ENCODE results near the gene ROBO1.

The ROBO1 gene

DNA sequence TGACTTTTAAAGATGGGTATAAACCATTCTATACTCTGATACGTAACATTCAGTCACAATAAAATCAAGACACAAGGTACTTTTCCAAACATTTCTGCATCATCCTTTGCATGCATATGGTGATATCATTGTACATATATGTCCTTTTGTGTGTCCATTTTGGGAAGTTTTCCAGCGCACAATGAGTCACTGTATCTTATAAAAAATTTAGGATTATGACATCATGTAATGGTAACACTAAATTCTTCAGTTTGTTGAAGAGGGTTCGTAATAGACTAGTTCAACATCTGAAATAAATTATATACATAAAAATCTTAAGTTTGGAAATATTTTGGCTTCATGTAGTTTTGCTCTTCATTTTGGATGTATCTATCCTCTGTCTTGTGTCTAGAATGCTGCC, 480.9 kb downstream of the ROBO1 start:
- no peaks in the 10 kb centered on the region for H3K27me3 ChIP-seq (ENCODE audit: insufficient read depth, low read length, poor library complexity)
- no peak overlapping the region for H3K9ac ChIP-seq (ENCODE audit: low read depth, low read length)
- H3K4me2 ChIP-seq (ENCODE audit: insufficient read depth, low read length) = no peak overlapping the region
- ATAC-seq (ENCODE audit: insufficient read depth, low read depth) (no peak), DNase-seq (no peak)
- no peak overlapping the region for H2AFZ ChIP-seq (ENCODE audit: low read depth, low read length)
- no peaks in the 10 kb centered on the region for H3K79me2 ChIP-seq (ENCODE audit: insufficient read depth, low read length)
- no peaks in the 10 kb centered on the region for H3K4me1 ChIP-seq (ENCODE audit: insufficient read depth, low read length)
- no peaks in the 10 kb centered on the region for H3K36me3 ChIP-seq (ENCODE audit: insufficient read depth, low read length)
- H4K20me1 ChIP-seq (ENCODE audit: insufficient read depth, low read length) = no peaks in the 10 kb centered on the region
- no peak for TF ChIP-seq EZH2 (IDR thresholded peaks at IDR 0.05; ENCODE audit: borderline replicate concordance, low read depth, low read length, severe bottlenecking)
- TF ChIP-seq, protein P1, sequence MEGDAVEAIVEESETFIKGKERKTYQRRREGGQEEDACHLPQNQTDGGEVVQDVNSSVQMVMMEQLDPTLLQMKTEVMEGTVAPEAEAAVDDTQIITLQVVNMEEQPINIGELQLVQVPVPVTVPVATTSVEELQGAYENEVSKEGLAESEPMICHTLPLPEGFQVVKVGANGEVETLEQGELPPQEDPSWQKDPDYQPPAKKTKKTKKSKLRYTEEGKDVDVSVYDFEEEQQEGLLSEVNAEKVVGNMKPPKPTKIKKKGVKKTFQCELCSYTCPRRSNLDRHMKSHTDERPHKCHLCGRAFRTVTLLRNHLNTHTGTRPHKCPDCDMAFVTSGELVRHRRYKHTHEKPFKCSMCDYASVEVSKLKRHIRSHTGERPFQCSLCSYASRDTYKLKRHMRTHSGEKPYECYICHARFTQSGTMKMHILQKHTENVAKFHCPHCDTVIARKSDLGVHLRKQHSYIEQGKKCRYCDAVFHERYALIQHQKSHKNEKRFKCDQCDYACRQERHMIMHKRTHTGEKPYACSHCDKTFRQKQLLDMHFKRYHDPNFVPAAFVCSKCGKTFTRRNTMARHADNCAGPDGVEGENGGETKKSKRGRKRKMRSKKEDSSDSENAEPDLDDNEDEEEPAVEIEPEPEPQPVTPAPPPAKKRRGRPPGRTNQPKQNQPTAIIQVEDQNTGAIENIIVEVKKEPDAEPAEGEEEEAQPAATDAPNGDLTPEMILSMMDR (IDR thresholded peaks at IDR 0.05; ENCODE audit: borderline replicate concordance, extremely low read depth, low read length, poor library complexity, severe bottlenecking) = no peak
- no peak overlapping the region for H3K27ac ChIP-seq (ENCODE audit: low read length)
- H3K4me3 ChIP-seq (ENCODE audit: low read depth in 1 of 2, low read length in 2 of 2) = no peak overlapping the region
- no peaks in the 10 kb centered on the region for H3K9me3 ChIP-seq (ENCODE audit: insufficient read depth, low read length, severe bottlenecking)

DNA sequence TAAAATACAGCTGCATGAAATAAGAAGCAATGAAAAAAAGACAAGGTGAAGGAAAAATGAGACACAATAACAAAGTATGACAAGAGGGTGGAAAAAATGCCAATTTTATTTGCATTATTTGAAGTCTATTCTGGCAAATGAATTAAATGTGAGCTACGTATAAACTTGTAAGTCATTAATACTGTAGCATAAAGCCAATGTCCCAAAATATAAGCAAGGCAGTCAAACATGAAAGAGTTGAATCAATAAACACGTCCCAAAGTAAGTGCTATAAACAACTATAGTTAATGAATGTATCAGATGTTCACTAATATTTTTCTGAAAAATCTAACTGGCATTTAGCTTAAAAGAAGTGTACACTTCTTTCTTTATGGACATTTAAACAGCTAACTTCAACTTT, 481.9 kb downstream of the ROBO1 start:
- Histone ChIP-seq H3K9me3 (ENCODE audit: insufficient read depth, low read length, severe bottlenecking) (no peaks in the 10 kb centered on the region), H3K4me2 (ENCODE audit: insufficient read depth, low read length) (no peak overlapping the region), H2AFZ (ENCODE audit: low read depth, low read length) (no peak overlapping the region), H3K27ac (ENCODE audit: low read length) (no peak overlapping the region), H3K36me3 (ENCODE audit: insufficient read depth, low read length) (no peaks in the 10 kb centered on the region), H4K20me1 (ENCODE audit: insufficient read depth, low read length) (no peaks in the 10 kb centered on the region), H3K27me3 (ENCODE audit: insufficient read depth, low read length, poor library complexity) (no peaks in the 10 kb centered on the region), H3K79me2 (ENCODE audit: insufficient read depth, low read length) (no peaks in the 10 kb centered on the region), H3K4me3 (ENCODE audit: low read depth in 1 of 2, low read length in 2 of 2) (no peak overlapping the region), H3K4me1 (ENCODE audit: insufficient read depth, low read length) (no peaks in the 10 kb centered on the region), H3K9ac (ENCODE audit: low read depth, low read length) (no peak overlapping the region)
- ATAC-seq (ENCODE audit: insufficient read depth, low read depth) (no peak), DNase-seq (no peak)
- no peak for TF ChIP-seq EZH2 (IDR thresholded peaks at IDR 0.05; ENCODE audit: borderline replicate concordance, low read depth, low read length, severe bottlenecking)
- TF ChIP-seq, protein P1 (IDR thresholded peaks at IDR 0.05; ENCODE audit: borderline replicate concordance, extremely low read depth, low read length, poor library complexity, severe bottlenecking) = no peak

DNA sequence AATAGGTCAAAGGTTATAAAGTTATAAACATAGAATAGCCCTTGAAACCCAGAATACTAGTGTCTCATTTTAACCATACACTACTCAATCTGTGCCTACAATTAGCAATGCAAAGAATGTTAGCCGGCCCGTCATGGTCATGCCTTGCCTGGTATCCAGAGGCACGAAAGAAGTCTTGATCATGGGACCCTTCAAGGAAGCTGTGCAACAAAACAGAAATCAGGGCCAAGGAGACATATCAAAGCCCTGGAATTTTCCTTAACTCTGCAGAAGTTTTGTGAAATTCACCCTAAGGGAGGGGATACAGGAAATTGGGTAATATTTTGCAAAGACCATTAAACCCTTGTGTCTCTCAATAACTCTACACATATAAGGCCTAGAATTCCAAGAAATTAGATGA, 482.4 kb downstream of the ROBO1 start:
- Histone ChIP-seq H3K4me2 (ENCODE audit: insufficient read depth, low read length) (no peak overlapping the region), H3K4me3 (ENCODE audit: low read depth in 1 of 2, low read length in 2 of 2) (no peak overlapping the region), H2AFZ (ENCODE audit: low read depth, low read length) (no peak overlapping the region), H3K9ac (ENCODE audit: low read depth, low read length) (no peak overlapping the region), H3K9me3 (ENCODE audit: insufficient read depth, low read length, severe bottlenecking) (no peaks in the 10 kb centered on the region), H3K4me1 (ENCODE audit: insufficient read depth, low read length) (no peaks in the 10 kb centered on the region), H4K20me1 (ENCODE audit: insufficient read depth, low read length) (no peaks in the 10 kb centered on the region), H3K27ac (ENCODE audit: low read length) (no peak overlapping the region), H3K79me2 (ENCODE audit: insufficient read depth, low read length) (no peaks in the 10 kb centered on the region), H3K36me3 (ENCODE audit: insufficient read depth, low read length) (no peaks in the 10 kb centered on the region), H3K27me3 (ENCODE audit: insufficient read depth, low read length, poor library complexity) (no peaks in the 10 kb centered on the region)
- ATAC-seq (ENCODE audit: insufficient read depth, low read depth) (no peak), DNase-seq (no peak)
- TF ChIP-seq EZH2 (IDR thresholded peaks at IDR 0.05; ENCODE audit: borderline replicate concordance, low read depth, low read length, severe bottlenecking) = no peak
- TF ChIP-seq, protein P1 (IDR thresholded peaks at IDR 0.05; ENCODE audit: borderline replicate concordance, extremely low read depth, low read length, poor library complexity, severe bottlenecking) = no peak

DNA sequence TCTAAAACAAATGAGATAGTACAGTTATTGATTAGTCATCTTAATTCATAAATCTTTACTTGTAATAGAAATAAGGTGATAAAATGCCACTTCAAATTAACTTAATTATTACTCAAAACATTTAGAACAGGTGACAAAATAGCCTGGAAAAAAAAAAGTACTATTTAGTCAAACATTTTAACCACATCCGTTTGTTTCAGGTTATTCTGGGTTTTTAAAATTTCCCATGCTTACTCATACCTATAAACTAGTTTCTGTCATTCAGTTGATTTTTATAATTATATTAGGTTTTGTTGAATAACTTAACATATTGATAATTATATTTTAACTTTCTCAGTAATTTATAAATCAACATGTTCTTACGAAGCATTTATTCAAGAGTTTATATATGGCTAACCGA, 483.0 kb downstream of the ROBO1 start:
- Histone ChIP-seq H3K4me3 (ENCODE audit: low read depth in 1 of 2, low read length in 2 of 2) (no peak overlapping the region), H3K79me2 (ENCODE audit: insufficient read depth, low read length) (no peaks in the 10 kb centered on the region), H3K36me3 (ENCODE audit: insufficient read depth, low read length) (no peaks in the 10 kb centered on the region), H3K9me3 (ENCODE audit: insufficient read depth, low read length, severe bottlenecking) (no peaks in the 10 kb centered on the region), H4K20me1 (ENCODE audit: insufficient read depth, low read length) (no peaks in the 10 kb centered on the region), H3K27me3 (ENCODE audit: insufficient read depth, low read length, poor library complexity) (no peaks in the 10 kb centered on the region), H3K4me2 (ENCODE audit: insufficient read depth, low read length) (no peak overlapping the region), H3K4me1 (ENCODE audit: insufficient read depth, low read length) (no peaks in the 10 kb centered on the region), H3K9ac (ENCODE audit: low read depth, low read length) (no peak overlapping the region), H2AFZ (ENCODE audit: low read depth, low read length) (no peak overlapping the region), H3K27ac (ENCODE audit: low read length) (no peak overlapping the region)
- DNase-seq = no peak
- TF ChIP-seq, protein P1 (IDR thresholded peaks at IDR 0.05; ENCODE audit: borderline replicate concordance, extremely low read depth, low read length, poor library complexity, severe bottlenecking) = no peak
- TF ChIP-seq EZH2 (IDR thresholded peaks at IDR 0.05; ENCODE audit: borderline replicate concordance, low read depth, low read length, severe bottlenecking) = no peak
- no peak for ATAC-seq (ENCODE audit: insufficient read depth, low read depth)
